Endothelial cell (in vitro differentiated cells): ENCODE results near the gene CFAP46. TPM values are rescaled to one million over a fixed set of nuclear protein-coding genes. Genes with fewer than 3 reads are reported as not detected.

Source experiments
- DNase-seq: peaks from one replicate; pipeline ENCODE4 v3.0.0; 2021; ENCODE audit warnings: low spot score
- H3K27ac Mint-ChIP-seq: one replicate; pipeline ENCODE4 v1.8.0; 2021; ENCODE audit warnings: mixed read lengths, inconsistent platforms; ENCODE audit not compliant: unreplicated experiment
- H3K27me3 Mint-ChIP-seq: one replicate; pipeline ENCODE4 v1.8.0; 2021; ENCODE audit warnings: mild to moderate bottlenecking, moderate library complexity, mixed read lengths, inconsistent platforms; ENCODE audit not compliant: unreplicated experiment
- H3K36me3 Mint-ChIP-seq: one replicate; pipeline ENCODE4 v1.8.0; 2021; ENCODE audit warnings: mild to moderate bottlenecking, low read depth, mixed read lengths, inconsistent platforms; ENCODE audit not compliant: unreplicated experiment
- H3K4me1 Mint-ChIP-seq: one replicate; pipeline ENCODE4 v1.8.0; 2021; ENCODE audit warnings: mild to moderate bottlenecking, mixed read lengths, inconsistent platforms; ENCODE audit not compliant: unreplicated experiment
- H3K4me3 Mint-ChIP-seq: one replicate; pipeline ENCODE4 v1.8.0; 2021; ENCODE audit warnings: mild to moderate bottlenecking, mixed read lengths, inconsistent platforms; ENCODE audit not compliant: unreplicated experiment
- H3K9me3 Mint-ChIP-seq: one replicate; pipeline ENCODE4 v1.8.0; 2021; ENCODE audit warnings: mixed read lengths, inconsistent platforms; ENCODE audit not compliant: unreplicated experiment
- CTCF ChIP-seq: fragments of 200-600 bp; sonication (generic); IDR thresholded peaks from one replicate; pipeline ENCODE4 v1.5.0; 2021; ENCODE audit warnings: antibody characterized with exemption; ENCODE audit not compliant: unreplicated experiment
- total RNA-seq: library from RNA; stranded (reverse); fragmentation: NEBNext Ultra II Directional; extraction: Animal tissue kit (Norgen Biotek cat#: 25700); gene quantifications from one replicate; pipeline ENCODE4 v1.2.1, GENCODE V29; 2021; ENCODE audit not compliant: unreplicated experiment

Gene CFAP46
- total RNA-seq, 1 donor from 2014 or later = 0.95 TPM

- Mint-ChIP-seq H3K36me3 (peaks cover 8% of the 10 kb centered on the region), H3K27me3 (peaks cover 13% of the 10 kb centered on the region), H3K9me3 (peaks cover 9% of the 10 kb centered on the region), H3K4me1 (no peaks in the 10 kb centered on the region), H3K27ac (peak overlapping the region; percentile 91), H3K4me3 (peak overlapping the region; percentile 83)
- TF ChIP-seq CTCF = no peak
- DNase-seq = no peak
Measured at GRCh38 chr10:132820056-132820455, 122.3 kb downstream of the CFAP46 start.

GRCh38 chr10:132817701-132818211 is 124.6 kb downstream of the CFAP46 start:
- Mint-ChIP-seq H3K27me3 (peaks cover 13% of the 10 kb centered on the region), H3K4me1 (no peaks in the 10 kb centered on the region), H3K36me3 (peaks cover 8% of the 10 kb centered on the region), H3K9me3 (peaks cover 9% of the 10 kb centered on the region), H3K4me3 (no peak overlapping the region), H3K27ac (no peak overlapping the region)
- TF ChIP-seq CTCF = no peak
- DNase-seq = no peak

DNA sequence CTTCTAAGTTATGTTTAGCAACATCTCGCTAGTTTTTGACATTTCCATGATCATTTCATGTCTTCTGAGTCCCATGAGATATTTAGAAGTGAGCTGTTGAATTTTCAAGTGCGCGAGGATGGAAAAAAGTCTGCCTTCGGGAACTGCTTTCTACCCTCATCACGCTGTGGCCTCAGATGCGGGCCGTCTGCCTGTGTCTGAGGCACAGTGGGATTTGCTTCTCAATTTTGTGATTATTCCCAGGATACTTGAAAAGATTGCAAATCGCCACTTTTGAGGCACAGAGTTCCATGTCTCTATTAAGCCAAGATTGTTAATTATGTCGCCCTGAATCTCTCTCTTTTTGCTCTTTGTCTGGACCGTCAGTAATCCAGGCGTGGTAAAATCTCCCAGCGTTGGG is 125.7 kb downstream of the CFAP46 start:
- Mint-ChIP-seq H3K27ac (no peak overlapping the region), H3K9me3 (peaks cover 9% of the 10 kb centered on the region), H3K4me3 (no peak overlapping the region), H3K4me1 (no peaks in the 10 kb centered on the region), H3K36me3 (peaks cover 8% of the 10 kb centered on the region), H3K27me3 (peaks cover 13% of the 10 kb centered on the region)
- TF ChIP-seq CTCF = no peak
- no peak for DNase-seq

- Mint-ChIP-seq H3K36me3 (peaks cover 8% of the 10 kb centered on the region), H3K9me3 (peaks cover 9% of the 10 kb centered on the region), H3K4me3 (no peak overlapping the region), H3K27ac (no peak overlapping the region), H3K4me1 (no peaks in the 10 kb centered on the region), H3K27me3 (peaks cover 13% of the 10 kb centered on the region)
- no peak for TF ChIP-seq CTCF
- DNase-seq = no peak
Measured at GRCh38 chr10:132815168-132815857, 127.1 kb downstream of the CFAP46 start.

DNA sequence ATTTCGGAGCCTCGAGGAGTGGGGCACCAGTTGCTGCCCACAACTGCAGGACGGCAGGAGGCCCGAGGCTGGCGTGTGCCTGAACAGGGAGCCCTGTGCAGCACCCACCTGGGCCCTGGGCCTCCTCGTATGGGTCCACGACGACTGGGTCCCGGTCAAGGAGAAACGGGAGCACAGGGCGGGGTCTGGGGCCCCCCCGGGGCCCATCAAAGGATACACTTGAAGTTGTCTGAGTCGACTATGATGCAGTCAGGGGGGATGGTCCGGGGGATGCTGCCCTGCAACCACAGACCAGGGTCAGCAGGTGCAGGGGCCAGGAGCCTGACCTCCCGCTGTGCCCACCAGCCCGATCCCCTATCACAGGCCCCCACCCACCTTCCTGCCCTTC is 127.9 kb downstream of the CFAP46 start:
- H3K27ac Mint-ChIP-seq = no peak overlapping the region
- H3K9me3 Mint-ChIP-seq = peaks cover under 1% of the 10 kb centered on the region
- TF ChIP-seq CTCF = no peak
- no peak for DNase-seq
- H3K27me3 Mint-ChIP-seq = peaks cover 4% of the 10 kb centered on the region
- H3K4me3 Mint-ChIP-seq = no peak overlapping the region
- no peaks in the 10 kb centered on the region for H3K36me3 Mint-ChIP-seq
- no peaks in the 10 kb centered on the region for H3K4me1 Mint-ChIP-seq
